HG02759 (cell line): ENCODE measurements around the gene ARHGAP40.

Experiments
- ATAC-seq: cut with Tn5 transposase; IDR thresholded peaks from one replicate; pipeline ENCODE4 v1.9.1; 2021; ENCODE audit warnings: mild to moderate bottlenecking, moderate library complexity; ENCODE audit not compliant: unreplicated experiment

ARHGAP40 gene

DNA sequence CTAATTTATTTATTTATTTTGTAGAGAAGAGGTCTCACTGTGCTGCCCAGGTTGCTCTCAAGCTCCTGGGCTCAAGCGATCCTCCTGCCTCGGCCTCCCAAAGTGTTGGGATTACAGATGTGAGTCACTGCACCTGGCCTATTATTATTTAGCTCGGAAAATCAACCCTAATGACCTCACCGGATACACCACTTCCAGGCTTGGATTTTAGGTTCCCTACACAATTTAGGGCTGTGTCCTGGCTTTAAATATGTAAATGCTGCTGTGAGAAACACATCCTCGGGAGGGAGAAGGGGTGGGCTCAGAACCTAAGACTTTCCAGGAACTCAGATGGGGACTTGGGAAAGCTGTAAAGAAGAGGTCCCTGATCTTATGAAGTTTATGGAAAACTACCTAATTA lies 71.7 kb downstream of the ARHGAP40 start:
- ATAC-seq, result no peak

- ATAC-seq, result no peak
Observed at GRCh38 chr20:38673725-38674091, 72.1 kb downstream of the ARHGAP40 start.

- ATAC-seq, result no peak
Observed at GRCh38 chr20:38674092-38674764, 72.6 kb downstream of the ARHGAP40 start.

- no peak for ATAC-seq
Observed at GRCh38 chr20:38674765-38675133, 73.1 kb downstream of the ARHGAP40 start.

- no peak for ATAC-seq
Observed at GRCh38 chr20:38676576-38676975, 75.0 kb downstream of the ARHGAP40 start.

- ATAC-seq, result no peak
Observed at GRCh38 chr20:38680500-38681306, 79.1 kb downstream of the ARHGAP40 start.

DNA sequence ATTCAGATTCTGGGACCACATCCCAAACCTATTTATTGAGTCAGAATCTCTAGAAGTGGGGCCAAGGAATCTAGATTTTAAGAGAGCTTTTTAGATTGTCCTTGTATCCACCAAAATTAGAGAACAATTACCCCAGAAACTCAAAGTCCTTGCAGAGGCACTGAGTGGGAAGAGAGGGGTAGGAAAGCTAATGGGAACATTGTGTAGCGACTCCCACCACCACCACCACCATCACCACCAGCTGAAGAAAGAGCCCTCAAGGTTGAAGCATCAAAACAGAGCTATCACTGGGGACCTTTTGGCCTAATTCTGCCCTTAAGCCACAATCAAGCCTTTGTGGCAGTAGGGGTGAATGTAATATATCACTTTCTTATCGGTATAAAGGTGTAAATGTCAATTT lies 83.7 kb downstream of the ARHGAP40 start:
- ATAC-seq, result no peak

- no peak for ATAC-seq
Observed at GRCh38 chr20:38685853-38686473, 84.4 kb downstream of the ARHGAP40 start.

GRCh38 chr20:38692436-38693411 lies 91.1 kb downstream of the ARHGAP40 start:
- no peak for ATAC-seq

DNA sequence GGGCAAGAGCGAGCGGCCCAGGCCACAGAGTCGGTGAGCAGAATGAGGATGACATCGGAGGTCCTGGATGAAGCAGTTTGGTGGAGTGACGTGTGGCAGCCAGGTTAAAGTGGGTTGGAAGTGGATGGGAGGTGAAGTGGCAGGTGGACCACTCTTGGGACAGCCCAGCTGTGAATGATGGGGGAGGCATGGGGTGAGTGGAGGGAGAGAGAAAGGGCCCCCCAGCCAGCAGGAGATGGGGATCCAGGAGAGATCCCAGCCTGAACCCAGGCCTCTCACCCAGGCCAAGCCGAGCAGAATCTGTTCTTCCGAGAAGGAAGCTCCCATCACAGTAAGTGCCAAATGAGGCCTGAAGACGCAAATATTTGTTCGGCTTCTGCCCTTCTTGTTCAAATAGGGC lies 95.7 kb downstream of the ARHGAP40 start:
- no peak for ATAC-seq

- ATAC-seq, result no peak
Observed at GRCh38 chr20:38698541-38698940, 96.9 kb downstream of the ARHGAP40 start.

DNA sequence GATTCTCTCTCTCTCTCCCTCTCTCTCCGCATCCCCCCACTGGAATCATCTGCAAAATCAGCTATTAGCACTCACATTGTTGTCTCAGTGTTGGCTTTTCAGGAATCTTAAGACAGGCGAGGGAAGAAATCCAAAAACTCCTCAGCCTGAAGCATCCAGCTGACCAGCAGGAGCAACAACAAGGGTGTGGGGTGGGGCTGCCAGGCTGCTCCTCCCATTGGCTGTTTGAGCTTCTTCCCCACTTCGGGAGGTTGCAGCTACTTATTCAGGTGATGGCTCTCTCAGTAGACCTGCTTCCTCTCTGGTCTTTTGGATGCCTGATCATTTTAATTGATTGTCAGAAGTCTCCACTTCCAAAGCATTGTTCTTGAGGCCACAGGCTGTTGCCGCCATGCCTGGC lies 98.5 kb downstream of the ARHGAP40 start:
- ATAC-seq, result no peak
